Activated naive CD8-positive, alpha-beta T cell treated with anti-CD3 and anti-CD28 coated beads for 36 hours (primary cell): Measurements from ENCODE around the gene RAPGEF5. TPM values are rescaled to one million over a fixed set of nuclear protein-coding genes. Genes with fewer than 3 reads are reported as not detected.

ENCODE experiments used
- DNase-seq: peaks from one replicate; pipeline ENCODE4 v3.0.0; 2021
- H3K27ac Mint-ChIP-seq: one replicate; pipeline ENCODE4 v1.8.0; 2022; ENCODE audit warnings: mild to moderate bottlenecking, moderate library complexity, mixed read lengths
- H3K27me3 Mint-ChIP-seq: one replicate; pipeline ENCODE4 v1.8.0; 2022; ENCODE audit warnings: mild to moderate bottlenecking, mixed read lengths
- H3K36me3 Mint-ChIP-seq: one replicate; pipeline ENCODE4 v1.8.0; 2021; ENCODE audit warnings: mild to moderate bottlenecking, mixed read lengths
- H3K4me1 Mint-ChIP-seq: one replicate; pipeline ENCODE4 v1.8.0; 2021; ENCODE audit warnings: mixed read lengths
- H3K4me3 Mint-ChIP-seq: one replicate; pipeline ENCODE4 v1.8.0; 2022; ENCODE audit warnings: mild to moderate bottlenecking, moderate library complexity, mixed read lengths
- H3K9me3 Mint-ChIP-seq: one replicate; pipeline ENCODE4 v1.8.0; 2022; ENCODE audit warnings: mixed read lengths
- total RNA-seq, 2 experiments: library from RNA; stranded (reverse); gene quantifications; one replicate each; pipeline ENCODE4 v1.2.3, GENCODE V29; 2021

RAPGEF5 gene
- total RNA-seq, 2 experiments from 2014 or later = 0.54 to 0.82 TPM

DNA sequence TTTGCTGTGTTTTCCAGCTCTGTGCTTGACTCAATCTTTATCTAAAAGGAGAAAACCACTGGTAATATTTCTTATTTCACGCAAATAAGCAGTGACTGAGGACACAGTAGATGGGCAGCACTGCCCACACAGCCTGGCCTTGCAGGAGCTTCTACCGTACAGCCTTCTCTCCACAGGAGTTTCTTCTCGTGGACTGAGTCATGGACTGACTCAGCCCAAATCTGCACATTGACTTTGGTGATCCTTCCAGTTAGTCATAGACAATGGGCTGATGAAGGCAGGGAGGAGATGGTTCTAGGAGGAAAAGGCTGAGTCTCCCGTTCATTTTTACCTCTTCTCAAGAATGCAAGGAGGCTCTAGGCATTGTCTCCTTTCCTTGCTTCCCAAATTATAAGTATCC is 200.7 kb downstream of the RAPGEF5 start:
- no peaks in the 10 kb centered on the region for H3K9me3 Mint-ChIP-seq
- peaks cover 6% of the 10 kb centered on the region for H3K27me3 Mint-ChIP-seq
- no peaks in the 10 kb centered on the region for H3K4me1 Mint-ChIP-seq
- no peaks in the 10 kb centered on the region for H3K36me3 Mint-ChIP-seq
- no peak overlapping the region for H3K27ac Mint-ChIP-seq
- H3K4me3 Mint-ChIP-seq = no peak overlapping the region
- no peak for DNase-seq

DNA sequence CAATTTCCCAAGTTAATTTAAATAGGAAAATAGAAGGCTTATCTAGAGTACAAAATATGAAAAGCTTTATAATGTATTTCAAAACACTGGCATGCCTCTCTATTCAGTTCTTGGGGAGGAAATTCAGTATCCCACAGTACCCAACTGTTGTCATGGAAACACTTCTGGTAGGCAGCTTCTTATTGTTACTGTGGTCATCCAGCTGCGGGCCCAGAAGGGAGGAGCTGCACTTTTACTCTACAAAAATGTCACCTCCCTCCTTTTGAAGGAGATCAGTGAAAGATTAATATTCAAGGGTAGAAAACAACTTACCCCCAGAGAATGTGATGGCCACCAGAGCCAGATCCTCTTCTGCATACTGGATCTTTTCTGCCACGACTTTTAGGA is 202.8 kb downstream of the RAPGEF5 start:
- H3K36me3 Mint-ChIP-seq = no peaks in the 10 kb centered on the region
- H3K9me3 Mint-ChIP-seq = no peaks in the 10 kb centered on the region
- H3K4me3 Mint-ChIP-seq = no peak overlapping the region
- H3K4me1 Mint-ChIP-seq = no peaks in the 10 kb centered on the region
- H3K27ac Mint-ChIP-seq = no peak overlapping the region
- peaks cover 6% of the 10 kb centered on the region for H3K27me3 Mint-ChIP-seq
- no peak for DNase-seq

DNA sequence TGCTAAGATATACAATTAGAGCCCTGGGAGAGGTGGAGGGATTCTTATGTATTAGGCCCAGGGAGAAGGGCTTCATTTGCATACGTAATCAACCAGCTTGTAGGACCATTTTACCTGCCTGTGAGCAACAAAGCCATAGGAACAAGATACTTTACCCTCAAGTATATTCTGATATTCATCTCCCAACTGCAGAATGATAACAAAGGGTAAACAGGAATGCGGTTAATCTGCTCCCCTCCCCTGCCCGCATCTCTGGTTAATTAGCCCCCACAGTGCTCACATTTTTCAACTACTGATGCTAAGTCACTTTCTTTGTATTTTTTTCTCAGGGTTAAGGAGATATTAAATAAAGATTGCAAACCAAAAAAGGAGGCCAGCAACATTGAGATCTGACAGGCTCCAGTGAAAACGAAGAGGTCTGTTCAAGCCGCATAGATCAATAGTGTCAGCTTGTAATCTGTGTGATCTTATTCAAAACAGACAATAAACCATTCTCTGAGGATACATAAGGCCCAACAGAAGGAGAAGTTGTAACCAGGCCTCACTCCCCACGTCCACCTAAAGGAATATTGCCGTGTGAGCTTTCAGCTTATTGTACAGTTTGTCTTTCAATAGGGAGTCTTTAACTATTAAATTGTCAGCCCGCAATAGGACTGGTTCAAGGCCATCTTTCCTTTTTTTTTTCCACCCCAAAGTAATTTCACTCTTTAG is 203.4 kb downstream of the RAPGEF5 start:
- DNase-seq = no peak
- Mint-ChIP-seq H3K4me3 (no peak overlapping the region), H3K36me3 (no peaks in the 10 kb centered on the region), H3K27ac (no peak overlapping the region), H3K4me1 (no peaks in the 10 kb centered on the region), H3K9me3 (no peaks in the 10 kb centered on the region), H3K27me3 (peaks cover 6% of the 10 kb centered on the region)

DNA sequence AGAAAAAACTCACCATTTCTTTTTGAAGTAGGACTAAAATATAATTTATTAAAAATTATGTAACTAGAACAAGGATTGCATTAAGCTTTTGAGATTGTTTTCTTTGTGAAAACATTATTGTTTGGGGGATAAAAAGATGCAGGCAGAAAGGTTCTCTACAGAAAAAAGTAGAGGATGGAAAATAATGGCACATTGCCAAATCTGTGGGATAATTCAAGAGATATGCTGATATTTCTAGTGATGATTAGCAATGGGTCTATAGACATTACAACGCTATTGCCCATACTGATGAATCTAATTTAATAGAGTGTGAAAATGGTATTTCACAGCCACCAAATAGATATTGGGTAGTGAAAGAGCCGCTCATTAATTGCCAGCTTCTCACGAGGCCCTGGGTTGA is 204.3 kb downstream of the RAPGEF5 start:
- H3K4me3 Mint-ChIP-seq = no peak overlapping the region
- H3K27me3 Mint-ChIP-seq = no peaks in the 10 kb centered on the region
- H3K4me1 Mint-ChIP-seq = no peaks in the 10 kb centered on the region
- DNase-seq = no peak
- no peak overlapping the region for H3K27ac Mint-ChIP-seq
- H3K36me3 Mint-ChIP-seq = no peaks in the 10 kb centered on the region
- no peaks in the 10 kb centered on the region for H3K9me3 Mint-ChIP-seq

DNA sequence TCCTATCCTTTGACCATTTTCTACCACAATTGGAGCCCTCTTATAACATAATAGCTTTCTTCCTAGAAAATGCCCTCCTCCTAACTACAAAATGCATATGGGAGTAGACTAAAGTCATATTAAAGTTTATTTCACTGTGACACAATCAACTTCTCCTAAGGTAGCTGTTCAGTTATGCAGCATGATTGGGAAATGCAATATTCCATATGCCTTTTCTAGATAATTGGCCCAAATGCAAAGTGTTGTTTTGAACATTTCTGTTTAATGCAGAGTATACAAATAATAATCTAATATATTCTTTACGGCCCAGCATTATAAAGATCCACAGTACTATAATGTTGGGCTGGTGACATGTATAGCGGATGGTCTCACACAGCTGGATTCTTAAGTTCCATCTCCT is 205.1 kb downstream of the RAPGEF5 start:
- Mint-ChIP-seq H3K27me3 (no peaks in the 10 kb centered on the region), H3K36me3 (no peaks in the 10 kb centered on the region), H3K4me1 (no peaks in the 10 kb centered on the region), H3K27ac (no peak overlapping the region), H3K9me3 (no peaks in the 10 kb centered on the region), H3K4me3 (no peak overlapping the region)
- DNase-seq = no peak

DNA sequence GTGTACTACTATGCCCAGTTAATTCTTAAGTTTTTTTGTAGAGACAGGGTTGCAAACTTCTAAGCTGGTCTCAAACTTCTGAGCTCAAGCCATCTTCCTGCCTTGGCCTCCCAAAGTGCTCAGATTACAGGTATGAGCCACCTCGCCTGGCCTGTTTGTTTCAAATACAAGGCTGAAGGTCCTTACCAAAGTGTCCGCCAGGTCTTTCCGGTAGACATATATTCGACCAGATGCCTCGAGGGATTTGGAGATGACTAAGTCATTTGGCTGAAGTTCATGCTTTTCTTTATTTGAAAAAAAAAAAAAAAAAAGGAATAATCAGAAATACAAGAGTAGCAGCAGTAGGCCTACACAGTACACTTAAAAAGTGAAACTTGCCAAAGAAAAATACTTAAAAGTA is 206.7 kb downstream of the RAPGEF5 start:
- Mint-ChIP-seq H3K27me3 (no peaks in the 10 kb centered on the region), H3K4me1 (no peaks in the 10 kb centered on the region), H3K4me3 (no peak overlapping the region), H3K27ac (no peak overlapping the region), H3K36me3 (no peaks in the 10 kb centered on the region), H3K9me3 (no peaks in the 10 kb centered on the region)
- no peak for DNase-seq

DNA sequence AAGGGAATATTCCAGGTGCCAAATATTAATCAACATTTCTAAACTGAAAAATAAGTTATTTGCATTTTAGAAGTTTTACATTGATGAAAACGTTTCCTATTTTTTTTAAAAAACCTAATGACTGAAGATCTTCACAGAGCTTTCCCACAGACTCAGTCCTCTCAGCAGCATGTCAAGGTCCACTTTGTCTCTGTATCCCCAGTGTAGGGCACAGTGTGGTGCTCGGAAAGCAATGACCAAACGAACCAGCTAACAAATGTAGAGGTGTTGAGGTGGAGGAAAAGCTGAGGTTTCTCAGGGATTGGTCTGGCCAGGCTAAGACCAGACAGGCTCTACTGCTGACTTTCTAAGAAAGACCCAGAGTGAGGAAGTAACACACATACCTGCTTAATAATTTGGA is 209.1 kb downstream of the RAPGEF5 start:
- Mint-ChIP-seq H3K27ac (no peak overlapping the region), H3K36me3 (no peaks in the 10 kb centered on the region), H3K9me3 (no peaks in the 10 kb centered on the region), H3K4me1 (no peaks in the 10 kb centered on the region), H3K27me3 (no peaks in the 10 kb centered on the region), H3K4me3 (no peak overlapping the region)
- DNase-seq = no peak

DNA sequence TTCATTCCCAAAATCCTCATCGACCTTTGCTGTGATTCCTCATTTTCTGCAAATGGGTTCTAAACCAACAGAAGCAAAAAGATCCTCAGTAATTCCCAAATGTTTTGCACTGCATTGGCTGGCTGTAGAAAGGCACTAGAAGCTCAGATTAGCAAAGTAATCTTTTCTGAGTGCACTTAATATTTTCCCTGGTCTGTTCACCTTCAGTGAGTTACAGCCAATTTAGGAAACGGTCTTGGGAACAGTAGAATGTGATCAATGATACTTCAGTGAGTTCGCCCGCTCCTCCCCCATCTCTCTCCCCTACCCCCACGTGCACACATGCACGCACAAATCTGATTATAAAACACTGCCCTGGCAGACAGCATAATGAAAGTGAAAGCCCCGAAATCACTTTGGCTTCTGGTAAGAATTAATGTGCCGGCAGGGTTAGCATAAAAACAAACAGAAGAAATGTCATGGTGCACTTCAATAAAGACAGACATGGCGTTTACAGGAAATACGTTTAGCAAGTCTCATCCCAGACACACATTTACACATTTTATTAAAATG is 209.9 kb downstream of the RAPGEF5 start:
- no peak overlapping the region for H3K27ac Mint-ChIP-seq
- H3K27me3 Mint-ChIP-seq = no peaks in the 10 kb centered on the region
- no peak overlapping the region for H3K4me3 Mint-ChIP-seq
- no peak for DNase-seq
- H3K4me1 Mint-ChIP-seq = no peaks in the 10 kb centered on the region
- H3K36me3 Mint-ChIP-seq = no peaks in the 10 kb centered on the region
- H3K9me3 Mint-ChIP-seq = no peaks in the 10 kb centered on the region

DNA sequence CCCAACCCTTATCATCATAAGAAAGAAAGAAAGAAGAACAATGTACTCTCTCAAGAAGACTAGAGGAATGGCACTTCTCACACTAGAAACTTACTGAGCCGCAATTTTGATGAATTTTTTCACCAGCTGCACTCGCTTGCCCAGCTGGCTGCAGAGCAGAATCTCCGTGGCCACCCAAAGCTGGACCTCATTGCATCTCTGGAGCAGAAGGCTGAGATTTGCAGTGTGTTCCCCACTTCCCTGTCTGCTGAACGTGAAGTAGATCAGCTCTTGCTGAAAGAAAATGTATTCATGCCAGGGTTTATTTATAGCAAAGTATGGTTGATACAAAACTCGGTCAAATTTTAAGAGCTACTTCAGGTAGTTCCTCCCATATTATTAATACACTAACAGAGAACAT is 212.0 kb downstream of the RAPGEF5 start:
- no peak for DNase-seq

DNA sequence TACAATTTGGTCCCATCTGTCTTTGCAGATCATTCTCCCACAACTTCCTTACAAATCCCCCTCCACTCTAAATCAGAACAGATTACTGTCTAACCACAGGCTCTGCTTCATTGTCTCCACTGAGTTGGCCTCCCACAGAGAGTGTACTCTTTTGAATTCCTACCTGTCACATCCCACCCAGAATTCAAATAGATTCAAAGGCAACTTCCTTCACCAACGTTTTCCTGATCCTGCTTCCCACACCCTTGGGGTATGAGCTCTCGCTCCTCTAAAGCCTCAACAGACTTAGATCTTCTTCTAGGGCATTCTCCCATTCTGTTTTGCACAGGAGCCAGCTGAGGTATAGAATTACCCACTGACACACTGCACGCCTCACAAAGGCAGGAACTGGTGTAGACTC is 213.5 kb downstream of the RAPGEF5 start:
- no peaks in the 10 kb centered on the region for H3K9me3 Mint-ChIP-seq
- DNase-seq = no peak
- no peaks in the 10 kb centered on the region for H3K27me3 Mint-ChIP-seq
- H3K4me3 Mint-ChIP-seq = no peak overlapping the region
- no peaks in the 10 kb centered on the region for H3K36me3 Mint-ChIP-seq
- H3K4me1 Mint-ChIP-seq = no peaks in the 10 kb centered on the region
- H3K27ac Mint-ChIP-seq = no peak overlapping the region

More for the DNA sequence above, 212.0 kb downstream of the RAPGEF5 start:
- no peak overlapping the region for H3K27ac Mint-ChIP-seq
- no peaks in the 10 kb centered on the region for H3K4me1 Mint-ChIP-seq
- H3K27me3 Mint-ChIP-seq = no peaks in the 10 kb centered on the region
- no peak overlapping the region for H3K4me3 Mint-ChIP-seq
- no peaks in the 10 kb centered on the region for H3K9me3 Mint-ChIP-seq
- H3K36me3 Mint-ChIP-seq = no peaks in the 10 kb centered on the region

DNA sequence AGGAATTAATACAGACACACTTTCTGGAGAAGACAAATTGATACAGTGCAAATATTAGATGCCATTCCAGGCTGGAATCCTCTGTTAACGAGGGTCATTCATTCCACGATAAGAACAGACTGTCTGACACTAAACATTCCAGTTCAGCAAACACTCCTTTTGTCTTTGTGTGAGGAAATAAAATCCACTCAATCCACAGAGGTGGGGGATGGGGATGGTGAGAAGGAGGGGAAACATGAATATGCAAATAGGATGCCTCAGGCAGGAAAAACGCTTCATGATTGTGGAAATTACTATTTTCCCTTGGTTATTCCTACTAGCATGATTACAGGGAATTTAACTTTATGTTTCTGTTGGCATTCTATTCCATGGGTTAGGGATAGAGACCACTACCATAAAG is 214.4 kb downstream of the RAPGEF5 start:
- no peaks in the 10 kb centered on the region for H3K27me3 Mint-ChIP-seq
- H3K9me3 Mint-ChIP-seq = no peaks in the 10 kb centered on the region
- H3K4me3 Mint-ChIP-seq = no peak overlapping the region
- no peaks in the 10 kb centered on the region for H3K36me3 Mint-ChIP-seq
- H3K27ac Mint-ChIP-seq = no peak overlapping the region
- no peaks in the 10 kb centered on the region for H3K4me1 Mint-ChIP-seq
- DNase-seq = no peak

DNA sequence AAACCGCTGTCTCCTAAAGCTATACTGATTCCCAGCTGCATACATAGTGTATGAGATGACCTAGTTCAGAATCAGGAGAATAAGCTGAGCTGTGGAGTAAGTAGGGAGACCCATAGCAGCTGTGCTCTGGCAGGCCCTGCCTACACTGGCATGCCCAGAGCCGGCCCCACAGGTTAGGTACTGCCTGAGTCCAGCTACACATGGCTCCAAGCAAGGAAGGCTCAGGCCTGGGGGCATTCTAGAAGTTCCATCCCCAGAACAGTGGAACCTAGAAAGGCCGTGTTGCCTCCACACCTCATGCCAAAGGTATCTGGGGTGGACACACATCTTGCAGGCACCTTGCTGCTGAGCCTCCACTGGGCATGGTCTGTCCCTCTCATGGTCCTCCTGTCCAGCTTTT is 215.6 kb downstream of the RAPGEF5 start:
- Mint-ChIP-seq H3K36me3 (no peaks in the 10 kb centered on the region), H3K27me3 (no peaks in the 10 kb centered on the region), H3K4me3 (no peak overlapping the region), H3K27ac (no peak overlapping the region), H3K4me1 (no peaks in the 10 kb centered on the region), H3K9me3 (no peaks in the 10 kb centered on the region)
- DNase-seq = no peak

DNA sequence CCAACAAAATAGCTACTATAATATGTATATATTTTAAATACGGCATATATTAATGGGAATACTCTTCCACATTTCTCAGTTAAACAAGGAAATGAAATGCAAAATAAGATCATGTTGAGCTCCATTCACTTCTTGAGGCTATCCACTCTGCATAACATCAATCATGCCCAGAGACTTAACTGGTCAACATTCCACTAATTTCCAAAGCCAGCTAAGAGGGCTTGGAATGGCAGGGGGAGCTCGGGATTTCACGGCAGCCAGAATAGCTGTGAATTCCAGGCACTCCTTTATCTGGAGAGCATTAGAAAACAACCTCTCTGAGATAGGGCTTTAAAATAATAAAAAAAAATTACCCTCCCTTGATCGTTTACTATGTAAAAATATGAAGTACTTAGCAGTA is 216.4 kb downstream of the RAPGEF5 start:
- no peak overlapping the region for H3K4me3 Mint-ChIP-seq
- H3K36me3 Mint-ChIP-seq = no peaks in the 10 kb centered on the region
- H3K27ac Mint-ChIP-seq = no peak overlapping the region
- H3K9me3 Mint-ChIP-seq = no peaks in the 10 kb centered on the region
- no peaks in the 10 kb centered on the region for H3K27me3 Mint-ChIP-seq
- H3K4me1 Mint-ChIP-seq = no peaks in the 10 kb centered on the region
- no peak for DNase-seq

DNA sequence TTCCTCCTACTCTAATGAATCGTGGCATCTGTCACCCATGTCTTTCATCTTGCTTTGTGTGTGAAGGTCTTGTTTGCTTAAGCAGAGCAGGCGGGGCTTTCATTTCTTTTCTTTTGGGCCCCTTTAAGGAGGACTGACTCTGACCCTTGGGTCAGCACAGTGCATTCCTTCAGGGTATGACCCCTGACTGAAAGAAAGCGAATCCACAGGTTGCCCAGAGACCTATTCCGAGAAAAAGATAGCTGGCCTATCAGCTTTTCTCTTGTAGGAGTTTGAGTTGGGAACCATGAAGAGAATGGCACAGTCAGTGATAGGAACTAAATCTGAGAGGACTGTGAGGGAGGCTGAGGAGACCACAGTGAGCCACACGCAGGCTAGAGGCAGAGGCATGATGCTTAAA is 218.1 kb downstream of the RAPGEF5 start:
- H3K4me1 Mint-ChIP-seq = no peaks in the 10 kb centered on the region
- no peaks in the 10 kb centered on the region for H3K27me3 Mint-ChIP-seq
- H3K27ac Mint-ChIP-seq = no peak overlapping the region
- no peak for DNase-seq
- no peaks in the 10 kb centered on the region for H3K9me3 Mint-ChIP-seq
- H3K36me3 Mint-ChIP-seq = no peaks in the 10 kb centered on the region
- H3K4me3 Mint-ChIP-seq = no peak overlapping the region

DNA sequence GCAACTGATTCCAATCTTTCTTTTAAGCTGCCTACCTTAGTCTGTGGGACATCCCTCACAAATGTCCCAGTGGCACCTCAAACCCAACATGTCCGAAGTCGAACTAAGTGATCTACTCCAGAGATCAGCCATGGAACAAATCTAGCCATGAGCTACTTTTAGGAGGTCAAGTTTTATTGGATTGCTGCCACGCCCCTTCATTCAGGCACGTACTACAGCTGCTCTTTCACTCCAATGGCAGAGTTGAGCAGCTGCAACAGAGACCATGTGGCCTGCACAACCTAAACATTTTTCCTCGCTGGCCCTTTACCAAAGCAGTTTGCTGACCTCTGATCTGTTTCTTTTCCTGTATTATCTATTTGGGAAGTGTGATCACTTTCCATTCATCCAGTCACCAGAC is 218.8 kb downstream of the RAPGEF5 start:
- no peak overlapping the region for H3K27ac Mint-ChIP-seq
- H3K36me3 Mint-ChIP-seq = no peaks in the 10 kb centered on the region
- H3K4me1 Mint-ChIP-seq = no peaks in the 10 kb centered on the region
- H3K4me3 Mint-ChIP-seq = no peak overlapping the region
- DNase-seq = no peak
- no peaks in the 10 kb centered on the region for H3K9me3 Mint-ChIP-seq
- no peaks in the 10 kb centered on the region for H3K27me3 Mint-ChIP-seq

DNA sequence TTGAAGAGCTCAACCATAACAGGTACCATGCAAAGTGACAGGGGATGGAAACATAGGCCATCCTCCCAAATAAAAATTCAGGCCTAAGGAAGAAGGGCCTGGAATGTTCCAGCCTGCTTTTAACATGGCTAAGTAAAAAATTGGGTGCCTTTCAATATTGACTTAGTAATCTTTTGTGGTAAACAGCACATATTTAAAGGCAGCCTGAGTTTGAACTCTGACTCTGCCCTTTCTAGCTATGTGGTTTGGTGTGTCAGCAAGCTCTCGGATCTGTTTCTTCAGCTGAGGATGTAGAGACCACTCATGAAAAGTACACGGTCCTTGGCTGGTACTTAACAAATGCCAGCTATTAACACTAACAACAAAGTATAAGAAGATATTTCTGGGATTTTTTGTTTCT is 219.5 kb downstream of the RAPGEF5 start:
- H3K27ac Mint-ChIP-seq = no peak overlapping the region
- no peaks in the 10 kb centered on the region for H3K27me3 Mint-ChIP-seq
- H3K4me1 Mint-ChIP-seq = no peaks in the 10 kb centered on the region
- no peak for DNase-seq
- H3K4me3 Mint-ChIP-seq = no peak overlapping the region
- no peaks in the 10 kb centered on the region for H3K9me3 Mint-ChIP-seq
- no peaks in the 10 kb centered on the region for H3K36me3 Mint-ChIP-seq
